HUES64 (cell line): Measurements from ENCODE around the gene MYO1D.

Source experiments
- H3K27ac ChIP-seq: 2 replicates; pipeline ENCODE4 v1.7.0; 2013; ENCODE audit warnings: low read depth, low read length, inconsistent platforms
- H3K27me3 ChIP-seq: 2 replicates; pipeline ENCODE4 v1.6.1; 2013; ENCODE audit warnings: mild to moderate bottlenecking, low read length; ENCODE audit not compliant: insufficient read depth
- H3K36me3 ChIP-seq: 2 replicates; pipeline ENCODE4 v1.6.1; 2013; ENCODE audit warnings: mild to moderate bottlenecking, low read length; ENCODE audit not compliant: insufficient read depth
- H3K4me1 ChIP-seq: 2 replicates; pipeline ENCODE4 v1.6.1; 2013; ENCODE audit warnings: mild to moderate bottlenecking, low read length, moderate library complexity; ENCODE audit not compliant: insufficient read depth
- H3K4me3 ChIP-seq: 2 replicates; pipeline ENCODE4 v1.5.1; 2013; ENCODE audit warnings: mild to moderate bottlenecking, low read length, moderate library complexity
- H3K9ac ChIP-seq: 2 replicates; pipeline ENCODE4 v1.6.1; 2013; ENCODE audit warnings: mild to moderate bottlenecking, low read depth, low read length
- H3K9me3 ChIP-seq: 2 replicates; pipeline ENCODE4 v1.6.1; 2013; ENCODE audit warnings: low read depth, low read length; ENCODE audit not compliant: insufficient read depth
- WGBS: fragments of 150-250, 120-280 bp; methylation state at CpG from one replicate; pipeline ENCODE4 v1.1.7; 2013; ENCODE audit warnings: missing lambda C conversion rate; 5-methylcytosine and 5-hydroxymethylcytosine counted together

The MYO1D gene

GRCh38 chr17:32493571-32493970, 383.4 kb downstream of the MYO1D start:
- H3K9me3 ChIP-seq, result no peaks in the 10 kb centered on the region
- peaks cover 21% of the 10 kb centered on the region; the same call in 1 of the 2 replicates for H3K4me1 ChIP-seq
- H3K27me3 ChIP-seq, result no peaks in the 10 kb centered on the region
- 85% methylated on average over 15 of the region's 15 CpGs for WGBS
- H3K9ac ChIP-seq, result no peak overlapping the region
- H3K4me3 ChIP-seq, result no peak overlapping the region
- no peak overlapping the region for H3K27ac ChIP-seq
- peaks cover 25% of the 10 kb centered on the region for H3K36me3 ChIP-seq

GRCh38 chr17:32492648-32493289, 384.2 kb downstream of the MYO1D start:
- H3K4me1 ChIP-seq, result peaks cover 15% of the 10 kb centered on the region; the same call in 1 of the 2 replicates
- no peak overlapping the region for H3K27ac ChIP-seq
- no peak overlapping the region for H3K9ac ChIP-seq
- peaks cover 32% of the 10 kb centered on the region for H3K36me3 ChIP-seq
- H3K27me3 ChIP-seq, result no peaks in the 10 kb centered on the region
- WGBS, result 94% methylated on average over 7 of the region's 7 CpGs
- H3K9me3 ChIP-seq, result no peaks in the 10 kb centered on the region
- H3K4me3 ChIP-seq, result no peak overlapping the region

GRCh38 chr17:32492264-32492589, 384.7 kb downstream of the MYO1D start:
- H3K27me3 ChIP-seq, result no peaks in the 10 kb centered on the region
- H3K4me3 ChIP-seq, result no peak overlapping the region
- H3K9ac ChIP-seq, result no peak overlapping the region
- no peak overlapping the region for H3K27ac ChIP-seq
- H3K9me3 ChIP-seq, result no peaks in the 10 kb centered on the region
- H3K4me1 ChIP-seq, result peaks cover 14% of the 10 kb centered on the region; the same call in 1 of the 2 replicates
- peaks cover 32% of the 10 kb centered on the region for H3K36me3 ChIP-seq
- WGBS, result 88% methylated on average over 4 of the region's 4 CpGs

GRCh38 chr17:32491371-32492263, 385.3 kb downstream of the MYO1D start:
- 89% methylated on average over 21 of the region's 21 CpGs for WGBS

GRCh38 chr17:32490101-32490482, 386.8 kb downstream of the MYO1D start:
- peaks cover 32% of the 10 kb centered on the region for H3K36me3 ChIP-seq
- H3K4me3 ChIP-seq, result no peak overlapping the region
- H3K9ac ChIP-seq, result no peak overlapping the region
- H3K9me3 ChIP-seq, result no peaks in the 10 kb centered on the region
- WGBS, result 84% methylated on average over 16 of the region's 16 CpGs
- H3K4me1 ChIP-seq, result peaks cover 14% of the 10 kb centered on the region; the same call in 1 of the 2 replicates
- H3K27me3 ChIP-seq, result no peaks in the 10 kb centered on the region
- no peak overlapping the region for H3K27ac ChIP-seq

More at GRCh38 chr17:32491371-32492263, 385.3 kb downstream of the MYO1D start:
- H3K4me1 ChIP-seq, result peaks cover 14% of the 10 kb centered on the region; the same call in 1 of the 2 replicates
- no peaks in the 10 kb centered on the region for H3K27me3 ChIP-seq
- H3K9me3 ChIP-seq, result no peaks in the 10 kb centered on the region
- no peak overlapping the region for H3K27ac ChIP-seq
- peaks cover 32% of the 10 kb centered on the region for H3K36me3 ChIP-seq
- no peak overlapping the region for H3K9ac ChIP-seq
- no peak overlapping the region for H3K4me3 ChIP-seq

- H3K27me3 ChIP-seq, result no peaks in the 10 kb centered on the region
- H3K4me1 ChIP-seq, result peaks cover 14% of the 10 kb centered on the region; the same call in 1 of the 2 replicates
- no peak overlapping the region for H3K4me3 ChIP-seq
- H3K9ac ChIP-seq, result no peak overlapping the region
- H3K9me3 ChIP-seq, result no peaks in the 10 kb centered on the region
- H3K36me3 ChIP-seq, result peaks cover 32% of the 10 kb centered on the region
- no peak overlapping the region for H3K27ac ChIP-seq
- 92% methylated on average over 8 of the region's 10 CpGs for WGBS
Measured at GRCh38 chr17:32489320-32490100, 387.4 kb downstream of the MYO1D start.

GRCh38 chr17:32488604-32489180, 388.2 kb downstream of the MYO1D start:
- Histone ChIP-seq H3K36me3 (peaks cover 32% of the 10 kb centered on the region), H3K9ac (no peak overlapping the region), H3K4me3 (peak overlapping the region; percentile 86; the same call in 1 of the 2 replicates), H3K9me3 (no peaks in the 10 kb centered on the region), H3K27ac (no peak overlapping the region), H3K27me3 (no peaks in the 10 kb centered on the region), H3K4me1 (peaks cover 21% of the 10 kb centered on the region)
- WGBS, result 95% methylated on average over 13 of the region's 13 CpGs

GRCh38 chr17:32488177-32488542, 388.8 kb downstream of the MYO1D start:
- Histone ChIP-seq H3K36me3 (peaks cover 32% of the 10 kb centered on the region), H3K27me3 (no peaks in the 10 kb centered on the region), H3K4me3 (peak overlapping the region; percentile 86), H3K4me1 (peaks cover 25% of the 10 kb centered on the region), H3K9me3 (no peaks in the 10 kb centered on the region), H3K9ac (no peak overlapping the region), H3K27ac (no peak overlapping the region)
- 88% methylated on average over 16 of the region's 16 CpGs for WGBS

- peak overlapping the region; percentile 86 for H3K4me3 ChIP-seq
- H3K36me3 ChIP-seq, result peaks cover 33% of the 10 kb centered on the region
- WGBS, result 28% methylated on average over 59 of the region's 59 CpGs
- H3K4me1 ChIP-seq, result peaks cover 29% of the 10 kb centered on the region
- no peaks in the 10 kb centered on the region for H3K9me3 ChIP-seq
- peak overlapping the region; percentile 43; the same call in 1 of the 2 replicates for H3K27ac ChIP-seq
- H3K27me3 ChIP-seq, result no peaks in the 10 kb centered on the region
- peak overlapping the region; percentile 79 for H3K9ac ChIP-seq
Measured at GRCh38 chr17:32487473-32488176, 389.3 kb downstream of the MYO1D start.

GRCh38 chr17:32486701-32487472, 390.0 kb downstream of the MYO1D start, which contains the start of gene CDK5R1:
Gene CDK5R1 (plus strand): TSS chr17:32486993. CDS start chr17:32487621, 628 bp downstream.
- peaks cover 41% of the 10 kb centered on the region for H3K36me3 ChIP-seq
- no peaks in the 10 kb centered on the region for H3K9me3 ChIP-seq
- no peaks in the 10 kb centered on the region for H3K27me3 ChIP-seq
- H3K4me3 ChIP-seq, result peak within 1 kb of the TSS; percentile 86
- H3K27ac ChIP-seq, result peak within 1 kb of the TSS; percentile 81; the same call in 1 of the 2 replicates
- peaks cover 25% of the 10 kb centered on the region for H3K4me1 ChIP-seq
- WGBS, result under 1% methylated on average over 135 of the region's 135 CpGs
- H3K9ac ChIP-seq, result peak within 1 kb of the TSS; percentile 81
